HCT116 (cell line): ENCODE measurements around the gene CEACAM18.

Source experiments
- CEBPB ChIP-seq: IDR thresholded peaks from 2 replicates; pipeline ENCODE4 v1.6.1; 2012; ENCODE audit warnings: low read depth
- EZH2 ChIP-seq: fragments of 200-600 bp; sonication (generic); IDR thresholded peaks from 2 replicates; pipeline ENCODE4 v1.6.1; 2017; ENCODE audit warnings: antibody characterized with exemption, mixed run types
- EZH2phosphoT487 ChIP-seq: fragments of 200-600 bp; IDR thresholded peaks from 2 replicates; pipeline ENCODE4 v1.6.1; 2018; ENCODE audit warnings: antibody characterized with exemption, borderline replicate concordance
- FOSL1 ChIP-seq: IDR thresholded peaks from 2 replicates; pipeline ENCODE4 v1.6.1; 2012; ENCODE audit warnings: low read depth
- MAX ChIP-seq: IDR thresholded peaks from 2 replicates; pipeline ENCODE4 v1.6.1; 2012
- POLR2A ChIP-seq: IDR thresholded peaks from 2 replicates; pipeline ENCODE4 v1.7.0; 2011; ENCODE audit warnings: borderline replicate concordance; ENCODE audit not compliant: insufficient read depth, insufficient read length; ENCODE audit errors: extremely low read depth
- TCF7L2 ChIP-seq: IDR thresholded peaks from 2 replicates; pipeline ENCODE4 v1.7.0; 2011; ENCODE audit warnings: borderline replicate concordance, inconsistent platforms; ENCODE audit not compliant: insufficient read depth, insufficient read length; ENCODE audit errors: extremely low read depth
- TF ChIP-seq, protein P1 (sequence below), 3 experiments: fragments of 200-600 bp in 1 of 3; sonication (generic) in 1 of 3; IDR thresholded peaks in 2 of 3; conservative IDR thresholded peaks in 1 of 3; 2 replicates each; pipeline ENCODE4 v1.5.1; 2012 to 2017; ENCODE audit warnings: low read depth in 2 of 3, low read length in 2 of 3, antibody characterized with exemption in 1 of 3, borderline replicate concordance in 1 of 3, control low read depth in 1 of 3, mild to moderate bottlenecking in 1 of 3, mixed read lengths in 1 of 3, mixed run types in 1 of 3, moderate library complexity in 1 of 3; ENCODE audit not compliant: insufficient read depth in 1 of 3
- TF ChIP-seq, protein P2 (sequence below): IDR thresholded peaks from 2 replicates; pipeline ENCODE4 v1.6.1; 2012

DNA sequence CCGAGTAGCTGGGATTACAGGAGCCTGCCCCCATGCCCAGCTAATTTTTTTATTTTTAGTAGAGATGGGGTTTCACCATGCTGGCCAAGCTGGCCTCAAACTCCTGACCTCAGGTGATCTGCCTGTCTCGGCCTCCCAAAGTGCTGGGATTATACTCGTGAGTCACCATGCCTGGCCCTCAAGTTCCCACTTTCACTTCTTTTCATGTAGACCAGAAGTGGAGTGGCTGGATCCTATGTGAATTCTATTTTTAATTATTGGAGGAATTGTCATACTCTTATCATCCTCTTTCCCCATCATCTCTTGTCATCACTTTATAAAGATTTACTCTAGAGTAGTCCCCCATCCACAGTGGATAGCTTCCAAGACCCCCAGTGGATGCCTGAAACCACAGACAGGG, 48.1 kb upstream of the CEACAM18 start:
- TF ChIP-seq, protein P1, sequence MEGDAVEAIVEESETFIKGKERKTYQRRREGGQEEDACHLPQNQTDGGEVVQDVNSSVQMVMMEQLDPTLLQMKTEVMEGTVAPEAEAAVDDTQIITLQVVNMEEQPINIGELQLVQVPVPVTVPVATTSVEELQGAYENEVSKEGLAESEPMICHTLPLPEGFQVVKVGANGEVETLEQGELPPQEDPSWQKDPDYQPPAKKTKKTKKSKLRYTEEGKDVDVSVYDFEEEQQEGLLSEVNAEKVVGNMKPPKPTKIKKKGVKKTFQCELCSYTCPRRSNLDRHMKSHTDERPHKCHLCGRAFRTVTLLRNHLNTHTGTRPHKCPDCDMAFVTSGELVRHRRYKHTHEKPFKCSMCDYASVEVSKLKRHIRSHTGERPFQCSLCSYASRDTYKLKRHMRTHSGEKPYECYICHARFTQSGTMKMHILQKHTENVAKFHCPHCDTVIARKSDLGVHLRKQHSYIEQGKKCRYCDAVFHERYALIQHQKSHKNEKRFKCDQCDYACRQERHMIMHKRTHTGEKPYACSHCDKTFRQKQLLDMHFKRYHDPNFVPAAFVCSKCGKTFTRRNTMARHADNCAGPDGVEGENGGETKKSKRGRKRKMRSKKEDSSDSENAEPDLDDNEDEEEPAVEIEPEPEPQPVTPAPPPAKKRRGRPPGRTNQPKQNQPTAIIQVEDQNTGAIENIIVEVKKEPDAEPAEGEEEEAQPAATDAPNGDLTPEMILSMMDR (IDR thresholded peaks at IDR 0.05 in 2 of 3, conservative IDR thresholded peaks at IDR 0.05 in 1 of 3; ENCODE audit: borderline replicate concordance in 1 of 3, insufficient read depth in 1 of 3, low read depth in 2 of 3, low read length in 2 of 3), result no peak
- TF ChIP-seq MAX, result no peak
- no peak for TF ChIP-seq POLR2A
- TF ChIP-seq FOSL1, result no peak
- TF ChIP-seq, protein P2, sequence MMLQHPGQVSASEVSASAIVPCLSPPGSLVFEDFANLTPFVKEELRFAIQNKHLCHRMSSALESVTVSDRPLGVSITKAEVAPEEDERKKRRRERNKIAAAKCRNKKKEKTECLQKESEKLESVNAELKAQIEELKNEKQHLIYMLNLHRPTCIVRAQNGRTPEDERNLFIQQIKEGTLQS, result no peak
- no peak for TF ChIP-seq TCF7L2
- no peak for TF ChIP-seq EZH2
- no peak for TF ChIP-seq EZH2phosphoT487
- no peak for TF ChIP-seq CEBPB
